Stomach (tissue), 8 donors: ENCODE data around the gene CNR2. TPM values are rescaled to one million over a fixed set of nuclear protein-coding genes. Genes with fewer than 3 reads are reported as not detected.

Source experiments
- polyA plus RNA-seq, 3 donors: library from polyadenylated mRNA; stranded (reverse); fragments of 200-250 nt; gene quantifications; one replicate each; pipeline ENCODE4 v1.2.3, GENCODE V29; 2013
- small RNA-seq, 4 donors: library from RNA; depleted of rRNA; stranded (forward); fragments of <200 nt; gene quantifications; one replicate each; pipeline ENCODE3, GENCODE V24; 2016
- total RNA-seq, 5 donors: library from RNA; depleted of rRNA; stranded (reverse); fragments of >200 nt; gene quantifications; one replicate each; pipeline versions ENCODE4 v1.1.0 to v1.2.3, GENCODE V29; 2014 to 2016
- donor health status: healthy with polysubstance abuse.
- donor health status: Bipolar disorder and iron deficiency.
- donor health status: healthy.

Gene CNR2
- total and polyA plus RNA-seq, 8 donors, result 0.18 to 0.23 TPM; not detected in 6

Small RNA genes within 50 kb of the gene (small RNA-seq; reads per million reads assigned to genes)
- 0 reads per million in 4 donors for gene MIR378F

Other genes with a start within 250 kb of the CNR2 start
- 1,000 to 10,000 TPM in 1 of 5 donors, 100 to 1,000 TPM in 4; 255 to 1,618 (median 778) TPM for gene RPL11, start 221.6 kb downstream of the CNR2 start, total RNA-seq
- 1,000 to 10,000 TPM; 3,493 to 4,094 (median 3,871) TPM for gene RPL11, start 221.6 kb downstream of the CNR2 start, polyA plus RNA-seq
- 10 to 100 TPM in 4 of 5 donors, 1 to 10 TPM in 1; 7.2 to 54.0 (median 32.5) TPM for gene ELOA, start 169.9 kb downstream of the CNR2 start, total RNA-seq
- gene ELOA, start 169.9 kb downstream of the CNR2 start, polyA plus RNA-seq, result 10 to 100 TPM; 19.1 to 28.1 (median 22.6) TPM
- gene PITHD1, start 134.9 kb downstream of the CNR2 start, total RNA-seq, result 10 to 100 TPM; 18.1 to 62.0 (median 34.5) TPM
- gene PITHD1, start 134.9 kb downstream of the CNR2 start, polyA plus RNA-seq, result 10 to 100 TPM; 35.2 to 52.1 (median 47.5) TPM
- 10 to 100 TPM; 29.0 to 84.6 (median 36.2) TPM for gene LYPLA2, start 122.2 kb downstream of the CNR2 start, total RNA-seq
- gene LYPLA2, start 122.2 kb downstream of the CNR2 start, polyA plus RNA-seq, result 10 to 100 TPM; 61.1 to 85.2 (median 67.6) TPM
- gene GALE, start 112.6 kb downstream of the CNR2 start, total RNA-seq, result 100 to 1,000 TPM in 3 of 5 donors, 10 to 100 TPM in 2; 34.4 to 401 (median 134) TPM
- 100 to 1,000 TPM; 107 to 443 (median 165) TPM for gene GALE, start 112.6 kb downstream of the CNR2 start, polyA plus RNA-seq
- gene HMGCL, start 87.9 kb downstream of the CNR2 start, total RNA-seq, result 10 to 100 TPM in 4 of 5 donors, not detected in 1; 20.1 to 52.7 (median 36.7) TPM
- 10 to 100 TPM; 39.8 to 71.0 (median 46.1) TPM for gene HMGCL, start 87.9 kb downstream of the CNR2 start, polyA plus RNA-seq
- 10 to 100 TPM in 3 of 5 donors, 1 to 10 TPM in 2; 4.1 to 80.0 (median 29.0) TPM for gene FUCA1, start 45.1 kb downstream of the CNR2 start, total RNA-seq
- gene FUCA1, start 45.1 kb downstream of the CNR2 start, polyA plus RNA-seq, result 10 to 100 TPM; 12.4 to 27.3 (median 18.6) TPM
- 100 to 1,000 TPM in 1 of 5 donors, 10 to 100 TPM in 4; 38.5 to 181 (median 66.6) TPM for gene PNRC2, start 46.5 kb upstream of the CNR2 start, total RNA-seq
- 100 to 1,000 TPM in 2 of 3 donors, 10 to 100 TPM in 1; 59.3 to 172 (median 103) TPM for gene PNRC2, start 46.5 kb upstream of the CNR2 start, polyA plus RNA-seq
- gene SRSF10, start 67.0 kb upstream of the CNR2 start, total RNA-seq, result 100 to 1,000 TPM in 4 of 5 donors, 10 to 100 TPM in 1; 60.7 to 285 (median 136) TPM
- gene SRSF10, start 67.0 kb upstream of the CNR2 start, polyA plus RNA-seq, result 10 to 100 TPM; 41.7 to 54.9 (median 43.3) TPM
- 1 to 10 TPM in 2 of 5 donors, under 1 TPM in 2, not detected in 1; 0.14 to 1.8 (median 1.1) TPM for gene MYOM3, start 198.8 kb upstream of the CNR2 start, total RNA-seq
- under 1 TPM; 0.12 to 0.18 (median 0.15) TPM for gene MYOM3, start 198.8 kb upstream of the CNR2 start, polyA plus RNA-seq
- 1 to 10 TPM in 3 of 5 donors, under 1 TPM in 1, not detected in 1; 0.43 to 4.1 (median 2.0) TPM for gene IL22RA1, start 229.8 kb upstream of the CNR2 start, total RNA-seq
- gene IL22RA1, start 229.8 kb upstream of the CNR2 start, polyA plus RNA-seq, result 1 to 10 TPM; 1.2 to 2.1 (median 1.4) TPM